Ectodermal cell (in vitro differentiated cells): ENCODE results near the gene DGKB.

Source experiments
- H3K27ac ChIP-seq: 2 replicates; pipeline ENCODE4 v1.7.0; 2013; ENCODE audit warnings: mild to moderate bottlenecking, low read depth, low read length; ENCODE audit not compliant: insufficient read depth, poor library complexity, severe bottlenecking
- H3K27me3 ChIP-seq: 2 replicates; pipeline ENCODE4 v1.7.0; 2013; ENCODE audit warnings: mild to moderate bottlenecking, low read length; ENCODE audit not compliant: insufficient read depth, control insufficient read depth, poor library complexity, severe bottlenecking
- H3K36me3 ChIP-seq: one replicate; pipeline ENCODE4 v1.7.0; 2013; ENCODE audit warnings: low read length; ENCODE audit not compliant: control insufficient read depth, insufficient read depth
- H3K4me1 ChIP-seq: one replicate; pipeline ENCODE4 v1.7.0; 2013; ENCODE audit warnings: low read length; ENCODE audit not compliant: control insufficient read depth, insufficient read depth
- H3K4me3 ChIP-seq: 2 replicates; pipeline ENCODE4 v1.7.0; 2013; ENCODE audit warnings: low read depth, low read length, control low read depth; ENCODE audit not compliant: insufficient read depth
- H3K9me3 ChIP-seq: 2 replicates; pipeline ENCODE4 v1.7.0; 2013; ENCODE audit warnings: mild to moderate bottlenecking, low read length, moderate library complexity; ENCODE audit not compliant: control insufficient read depth
- WGBS, 2 experiments: methylation state at CpG; one replicate each; pipeline ENCODE4 v1.1.7; 2013; ENCODE audit warnings: missing lambda C conversion rate in 2 of 2; 5-methylcytosine and 5-hydroxymethylcytosine counted together

The DGKB gene

GRCh38 chr7:14846405-14846804 lies 56.1 kb downstream of the DGKB start:
- no peak overlapping the region for H3K4me3 ChIP-seq
- no peaks in the 10 kb centered on the region for H3K27me3 ChIP-seq
- H3K9me3 ChIP-seq = no peaks in the 10 kb centered on the region
- 66 to 68% methylated on average over 4 of the region's 4 CpGs for WGBS, 2 experiments
- H3K36me3 ChIP-seq = no peaks in the 10 kb centered on the region
- no peak overlapping the region for H3K27ac ChIP-seq
- no peaks in the 10 kb centered on the region for H3K4me1 ChIP-seq

- Histone ChIP-seq H3K4me3 (no peak overlapping the region), H3K27ac (no peak overlapping the region), H3K9me3 (no peaks in the 10 kb centered on the region), H3K4me1 (no peaks in the 10 kb centered on the region), H3K27me3 (no peaks in the 10 kb centered on the region), H3K36me3 (no peaks in the 10 kb centered on the region)
- 90 to 100% methylated on average over 1 of the region's 1 CpG for WGBS, 2 experiments
Observed at GRCh38 chr7:14843755-14844154, 58.8 kb downstream of the DGKB start.

- no peaks in the 10 kb centered on the region for H3K36me3 ChIP-seq
- no peak overlapping the region for H3K4me3 ChIP-seq
- no peaks in the 10 kb centered on the region for H3K27me3 ChIP-seq
- no peak overlapping the region for H3K27ac ChIP-seq
- no peaks in the 10 kb centered on the region for H3K4me1 ChIP-seq
- no peaks in the 10 kb centered on the region for H3K9me3 ChIP-seq
Observed at GRCh38 chr7:14842523-14842922, 60.0 kb downstream of the DGKB start.

- H3K27me3 ChIP-seq = no peaks in the 10 kb centered on the region
- no peaks in the 10 kb centered on the region for H3K9me3 ChIP-seq
- H3K4me1 ChIP-seq = peaks cover 5% of the 10 kb centered on the region
- H3K36me3 ChIP-seq = no peaks in the 10 kb centered on the region
- WGBS, 2 experiments = 80 to 90% methylated on average over 1 of the region's 1 CpG
- H3K4me3 ChIP-seq = no peak overlapping the region
- no peak overlapping the region for H3K27ac ChIP-seq
Observed at GRCh38 chr7:14841869-14842268, 60.7 kb downstream of the DGKB start.

GRCh38 chr7:14841086-14841485 lies 61.5 kb downstream of the DGKB start:
- WGBS, 2 experiments = 88 to 89% methylated on average over 2 of the region's 2 CpGs

GRCh38 chr7:14839307-14839706 lies 63.2 kb downstream of the DGKB start:
- no peaks in the 10 kb centered on the region for H3K36me3 ChIP-seq
- no CpG with 5 or more reads among the region's 1 CpG for WGBS, 2 experiments
- no peaks in the 10 kb centered on the region for H3K9me3 ChIP-seq
- H3K4me3 ChIP-seq = no peak overlapping the region
- H3K27me3 ChIP-seq = no peaks in the 10 kb centered on the region
- no peak overlapping the region for H3K27ac ChIP-seq
- H3K4me1 ChIP-seq = peaks cover 12% of the 10 kb centered on the region

More at GRCh38 chr7:14841086-14841485, 61.5 kb downstream of the DGKB start:
- Histone ChIP-seq H3K36me3 (no peaks in the 10 kb centered on the region), H3K4me3 (no peak overlapping the region), H3K27ac (no peak overlapping the region), H3K9me3 (no peaks in the 10 kb centered on the region), H3K4me1 (peaks cover 9% of the 10 kb centered on the region), H3K27me3 (no peaks in the 10 kb centered on the region)

- no peaks in the 10 kb centered on the region for H3K9me3 ChIP-seq
- H3K4me3 ChIP-seq = no peak overlapping the region
Observed at GRCh38 chr7:14837216-14837615, 65.3 kb downstream of the DGKB start.

GRCh38 chr7:14836571-14837189 lies 65.9 kb downstream of the DGKB start:
- Histone ChIP-seq H3K4me3 (no peak overlapping the region), H3K27me3 (no peaks in the 10 kb centered on the region), H3K9me3 (no peaks in the 10 kb centered on the region), H3K27ac (no peak overlapping the region), H3K36me3 (no peaks in the 10 kb centered on the region), H3K4me1 (peaks cover 12% of the 10 kb centered on the region)
- 16% methylated on average over 6 of the region's 6 CpGs for WGBS, 2 experiments

More at GRCh38 chr7:14837216-14837615, 65.3 kb downstream of the DGKB start:
- H3K36me3 ChIP-seq = no peaks in the 10 kb centered on the region
- H3K27ac ChIP-seq = no peak overlapping the region
- H3K27me3 ChIP-seq = no peaks in the 10 kb centered on the region
- peaks cover 12% of the 10 kb centered on the region for H3K4me1 ChIP-seq

GRCh38 chr7:14836006-14836405 lies 66.5 kb downstream of the DGKB start:
- H3K27ac ChIP-seq = no peak overlapping the region
- no peaks in the 10 kb centered on the region for H3K27me3 ChIP-seq
- no peaks in the 10 kb centered on the region for H3K36me3 ChIP-seq
- no peak overlapping the region for H3K4me3 ChIP-seq
- H3K4me1 ChIP-seq = peaks cover 12% of the 10 kb centered on the region
- WGBS, 2 experiments = 62 to 65% methylated on average over 3 of the region's 4 CpGs
- no peaks in the 10 kb centered on the region for H3K9me3 ChIP-seq

GRCh38 chr7:14835384-14835783 lies 67.2 kb downstream of the DGKB start:
- Histone ChIP-seq H3K27me3 (no peaks in the 10 kb centered on the region), H3K4me3 (no peak overlapping the region), H3K9me3 (no peaks in the 10 kb centered on the region), H3K4me1 (peaks cover 12% of the 10 kb centered on the region), H3K27ac (no peak overlapping the region), H3K36me3 (no peaks in the 10 kb centered on the region)
- WGBS, 2 experiments = 87 to 93% methylated on average over 5 of the region's 5 CpGs

GRCh38 chr7:14834883-14835282 lies 67.7 kb downstream of the DGKB start:
- 88 to 100% methylated on average over 1 of the region's 1 CpG for WGBS, 2 experiments
- Histone ChIP-seq H3K27ac (no peak overlapping the region), H3K4me1 (peaks cover 12% of the 10 kb centered on the region), H3K9me3 (no peaks in the 10 kb centered on the region), H3K4me3 (no peak overlapping the region), H3K27me3 (no peaks in the 10 kb centered on the region), H3K36me3 (no peaks in the 10 kb centered on the region)
